Thoracic aorta (tissue), 2 donors: Measurements from ENCODE around the gene NCOA6. TPM values are rescaled to one million over a fixed set of nuclear protein-coding genes. Genes with fewer than 3 reads are reported as not detected.

Experiments
- ATAC-seq: fragments of 150-250 bp; one replicate; pipeline ENCODE4 v1.8.0; 2017; ENCODE audit warnings: low read depth; ENCODE audit not compliant: insufficient number of reproducible peaks, low FRiP score
- DNase-seq: peaks from one replicate; pipeline ENCODE4 v3.0.0-alpha.2; 2020; ENCODE audit warnings: low spot score
- H3K27ac ChIP-seq, 2 donors: fragments of 200-600 bp; sonication (generic); 1 replicate in 1 of 2; 2 replicates in 1 of 2; pipeline ENCODE4 v1.5.1; 2016; ENCODE audit warnings: mild to moderate bottlenecking in 2 of 2, moderate library complexity in 2 of 2
- H3K27me3 ChIP-seq: fragments of 200-600 bp; sonication (generic); replicated peaks from 2 replicates; pipeline ENCODE4 v1.6.0; 2016; ENCODE audit warnings: mild to moderate bottlenecking; ENCODE audit not compliant: insufficient read depth
- H3K36me3 ChIP-seq: fragments of 200-600 bp; sonication (generic); one replicate; pipeline ENCODE4 v1.5.1; 2016
- H3K4me1 ChIP-seq, 2 donors: fragments of 200-600 bp; sonication (generic); 1 replicate in 1 of 2; 2 replicates in 1 of 2; pipeline versions ENCODE4 v1.5.1 to v1.6.0; 2016; ENCODE audit warnings: low read depth in 2 of 2, mild to moderate bottlenecking in 1 of 2; ENCODE audit not compliant: control insufficient read depth in 1 of 2
- H3K4me3 ChIP-seq: fragments of 200-600 bp; sonication (generic); 2 replicates; pipeline ENCODE4 v1.5.1; 2016; ENCODE audit warnings: mild to moderate bottlenecking
- H3K9me3 ChIP-seq: fragments of 200-600 bp; sonication (generic); 2 replicates; pipeline ENCODE4 v1.5.1; 2016
- CTCF ChIP-seq: fragments of 200-600 bp; sonication (generic); IDR thresholded peaks from one replicate; pipeline ENCODE4 v1.5.1; 2019; ENCODE audit warnings: antibody characterized with exemption
- total RNA-seq, 2 donors: library from RNA; depleted of rRNA; stranded (reverse); fragments of >200 nt; gene quantifications; one replicate each; pipeline versions ENCODE4 v1.1.0 to v1.2.3, GENCODE V29; 2016

NCOA6 gene
- total RNA-seq, 2 donors from 2014 or later, result 14.8 to 21.4 TPM

- no peaks in the 10 kb centered on the region for H3K4me1 ChIP-seq
- DNase-seq (no peak), ATAC-seq (no peak)
- no peak for TF ChIP-seq CTCF
- no peaks in the 10 kb centered on the region for H3K9me3 ChIP-seq
- H3K36me3 ChIP-seq, result peaks cover 33% of the 10 kb centered on the region
- no peak overlapping the region for H3K27ac ChIP-seq
- H3K4me3 ChIP-seq, result no peak overlapping the region
- no peaks in the 10 kb centered on the region for H3K27me3 ChIP-seq
These were observed 24.3 kb upstream of the NCOA6 start for GRCh38 chr20:34849778-34850177.

GRCh38 chr20:34848597-34848996 lies 23.1 kb upstream of the NCOA6 start:
- H3K4me3 ChIP-seq, result no peak overlapping the region
- ATAC-seq (no peak), DNase-seq (no peak)
- H3K9me3 ChIP-seq, result no peaks in the 10 kb centered on the region
- no peaks in the 10 kb centered on the region for H3K27me3 ChIP-seq
- no peak for TF ChIP-seq CTCF
- no peaks in the 10 kb centered on the region for H3K4me1 ChIP-seq
- no peak overlapping the region for H3K27ac ChIP-seq
- H3K36me3 ChIP-seq, result peaks cover 27% of the 10 kb centered on the region

GRCh38 chr20:34843421-34843820 lies 18.0 kb upstream of the NCOA6 start:
- no peak overlapping the region for H3K4me3 ChIP-seq
- H3K4me1 ChIP-seq, result no peaks in the 10 kb centered on the region
- no peaks in the 10 kb centered on the region for H3K9me3 ChIP-seq
- DNase-seq, result no peak
- H3K27me3 ChIP-seq, result no peaks in the 10 kb centered on the region
- ATAC-seq, result no peak
- no peak overlapping the region for H3K27ac ChIP-seq
- H3K36me3 ChIP-seq, result peaks cover 9% of the 10 kb centered on the region
- TF ChIP-seq CTCF, result no peak

GRCh38 chr20:34842143-34842542 lies 16.7 kb upstream of the NCOA6 start:
- TF ChIP-seq CTCF, result no peak
- Histone ChIP-seq H3K27me3 (no peaks in the 10 kb centered on the region), H3K27ac (no peak overlapping the region), H3K36me3 (peaks cover 6% of the 10 kb centered on the region), H3K4me1 (no peaks in the 10 kb centered on the region), H3K9me3 (no peaks in the 10 kb centered on the region), H3K4me3 (no peak overlapping the region)
- DNase-seq (no peak), ATAC-seq (no peak)

- Histone ChIP-seq H3K36me3 (no peaks in the 10 kb centered on the region), H3K9me3 (no peaks in the 10 kb centered on the region), H3K27ac (no peak overlapping the region), H3K4me3 (no peak overlapping the region), H3K4me1 (no peaks in the 10 kb centered on the region), H3K27me3 (no peaks in the 10 kb centered on the region)
- TF ChIP-seq CTCF, result peak; percentile 30
- no peak for ATAC-seq
- DNase-seq, result no peak
These were observed 9.0 kb upstream of the NCOA6 start for GRCh38 chr20:34834459-34834893.
